ENCODE data around the gene PHLPP1.

PHLPP1 gene

DNA sequence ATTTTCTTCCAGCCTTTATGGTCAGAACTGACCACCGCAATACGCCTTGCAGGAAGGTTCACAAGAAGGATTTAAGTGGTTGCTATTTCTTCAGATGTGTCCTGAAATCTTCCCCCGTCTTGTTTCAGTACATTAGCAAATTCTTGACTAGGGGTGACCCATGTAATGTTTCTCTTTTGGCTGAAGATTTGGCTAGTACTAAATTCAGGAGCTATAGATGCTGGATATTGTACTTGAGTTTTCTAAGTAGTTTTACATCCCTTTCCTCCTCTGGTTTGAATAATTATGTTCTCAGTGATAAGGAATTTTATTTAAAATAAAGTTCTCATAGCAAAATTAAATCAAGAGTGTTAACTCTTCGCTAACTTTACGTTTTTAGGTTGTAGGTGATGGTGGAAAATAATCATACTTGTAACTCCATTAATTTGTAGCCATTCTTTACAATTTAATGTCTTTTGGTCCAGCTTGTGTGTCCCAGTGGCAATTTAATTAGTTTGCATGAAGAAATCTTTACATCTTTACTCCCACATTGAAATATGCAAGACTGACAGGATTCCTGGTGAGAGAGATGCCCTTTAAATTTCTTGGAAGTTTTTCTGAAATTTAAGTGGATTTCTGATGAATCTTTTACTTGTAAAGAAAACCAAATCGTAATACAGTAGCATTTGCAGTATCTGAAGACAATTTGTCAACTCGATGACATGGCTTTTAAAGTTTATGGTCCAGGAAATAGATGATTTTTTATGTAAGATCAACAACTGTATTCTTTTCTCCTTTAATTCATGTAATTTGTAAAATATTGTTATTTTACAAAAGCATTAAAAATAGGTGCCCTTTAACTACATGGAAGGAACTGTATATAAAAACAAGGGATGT, 2.8 kb downstream of the PHLPP1 start:
- H3K27ac ChIP-seq (ENCODE audit: low read length): no peak overlapping the region

DNA sequence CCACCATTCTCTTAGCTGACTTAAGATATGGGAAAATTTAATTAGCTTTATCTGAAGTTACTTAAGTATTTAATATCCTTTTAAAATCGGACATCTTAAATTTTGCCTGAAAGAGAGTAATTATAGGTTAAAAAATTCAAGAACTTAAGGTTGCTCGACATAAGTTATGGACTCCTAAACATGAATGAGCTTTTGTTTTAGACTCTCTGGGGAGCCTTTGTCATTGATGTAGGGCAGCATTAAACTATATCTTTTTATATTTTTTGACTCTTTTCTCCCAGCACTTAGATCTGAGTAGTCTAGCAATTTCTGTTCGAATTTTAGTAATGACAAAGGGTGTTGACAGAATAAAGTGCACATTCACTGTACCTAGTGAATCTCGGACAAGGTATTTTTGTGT, 4.7 kb downstream of the PHLPP1 start:
- H3K4me1 ChIP-seq (ENCODE audit: control insufficient read depth, insufficient read depth, low read length): no peaks in the 10 kb centered on the region
- H3K27ac ChIP-seq (ENCODE audit: low read length): no peak overlapping the region
- H3K9ac ChIP-seq (ENCODE audit: low read length in 2 of 2): no peak overlapping the region

More for the DNA sequence above, 2.8 kb downstream of the PHLPP1 start:
- Histone ChIP-seq H3K4me3 (ENCODE audit: low read length in 2 of 2) (peak overlapping the region; percentile 79 to 86), H3K9me3 (ENCODE audit: control insufficient read depth in 2 of 2, low read length in 2 of 2) (no peaks in the 10 kb centered on the region), H3K9ac (ENCODE audit: low read length in 2 of 2) (peak overlapping the region in 1 of 2 donors; percentile 42), H3K27me3 (ENCODE audit: control insufficient read depth in 1 of 2, insufficient read depth in 2 of 2, low read length in 2 of 2) (no peaks in the 10 kb centered on the region), H3K36me3 (ENCODE audit: control insufficient read depth in 2 of 2, insufficient read depth in 2 of 2, low read length in 2 of 2) (no peaks in the 10 kb centered on the region), H3K4me1 (ENCODE audit: control insufficient read depth, insufficient read depth, low read length) (peaks cover 2% of the 10 kb centered on the region)

DNA sequence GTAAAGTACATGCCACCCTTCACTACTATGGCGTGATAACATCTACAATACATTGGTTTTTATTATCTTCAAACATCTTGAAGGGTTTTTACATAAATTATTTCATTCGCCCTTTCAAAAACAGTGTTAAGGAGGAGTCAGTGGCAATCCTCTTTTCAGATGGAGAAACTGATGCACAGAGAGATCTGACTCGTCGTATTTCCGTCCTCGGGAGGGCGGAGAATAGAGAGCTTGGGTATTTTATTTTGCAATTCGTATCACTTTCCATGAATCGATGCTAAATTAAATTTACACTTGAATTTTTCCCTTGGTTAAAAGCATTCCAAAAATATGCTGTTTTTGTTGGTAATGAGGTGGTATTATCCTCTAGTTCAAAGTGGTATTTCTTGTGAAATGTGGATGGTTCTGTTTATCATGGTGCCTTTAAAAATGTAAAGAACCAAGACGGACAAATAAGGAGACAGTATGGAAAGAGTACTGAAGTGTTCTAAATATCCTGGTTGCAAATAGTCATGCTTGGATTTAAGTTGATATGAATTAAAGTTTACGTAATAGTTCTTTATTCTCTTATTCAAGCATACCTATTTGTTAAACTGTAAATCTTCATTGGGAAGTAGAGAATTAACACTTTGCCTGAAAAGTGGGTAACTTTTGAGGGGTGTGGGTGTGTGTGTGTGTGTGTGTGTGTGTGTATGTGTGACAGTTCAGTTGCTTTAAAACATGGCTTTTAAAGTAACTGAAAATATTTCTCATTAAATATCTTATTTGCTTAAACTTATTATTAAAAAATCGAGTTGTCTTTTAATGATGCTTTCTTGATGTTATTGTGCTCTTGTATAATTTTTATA, 5.6 kb downstream of the PHLPP1 start:
- Histone ChIP-seq H3K27ac (ENCODE audit: low read length) (no peak overlapping the region), H3K9ac (ENCODE audit: low read length in 2 of 2) (no peak overlapping the region), H3K4me3 (ENCODE audit: low read length in 2 of 2) (no peak overlapping the region), H3K4me1 (ENCODE audit: control insufficient read depth, insufficient read depth, low read length) (no peaks in the 10 kb centered on the region), H3K9me3 (ENCODE audit: control insufficient read depth in 2 of 2, low read length in 2 of 2) (no peaks in the 10 kb centered on the region), H3K27me3 (ENCODE audit: control insufficient read depth in 1 of 2, insufficient read depth in 2 of 2, low read length in 2 of 2) (no peaks in the 10 kb centered on the region), H3K36me3 (ENCODE audit: control insufficient read depth in 2 of 2, insufficient read depth in 2 of 2, low read length in 2 of 2) (no peaks in the 10 kb centered on the region)

More for the DNA sequence above, 4.7 kb downstream of the PHLPP1 start:
- H3K36me3 ChIP-seq (ENCODE audit: control insufficient read depth in 2 of 2, insufficient read depth in 2 of 2, low read length in 2 of 2): no peaks in the 10 kb centered on the region
- H3K9me3 ChIP-seq (ENCODE audit: control insufficient read depth in 2 of 2, low read length in 2 of 2): no peaks in the 10 kb centered on the region
- H3K4me3 ChIP-seq (ENCODE audit: low read length in 2 of 2): no peak overlapping the region
- H3K27me3 ChIP-seq (ENCODE audit: control insufficient read depth in 1 of 2, insufficient read depth in 2 of 2, low read length in 2 of 2): no peaks in the 10 kb centered on the region

DNA sequence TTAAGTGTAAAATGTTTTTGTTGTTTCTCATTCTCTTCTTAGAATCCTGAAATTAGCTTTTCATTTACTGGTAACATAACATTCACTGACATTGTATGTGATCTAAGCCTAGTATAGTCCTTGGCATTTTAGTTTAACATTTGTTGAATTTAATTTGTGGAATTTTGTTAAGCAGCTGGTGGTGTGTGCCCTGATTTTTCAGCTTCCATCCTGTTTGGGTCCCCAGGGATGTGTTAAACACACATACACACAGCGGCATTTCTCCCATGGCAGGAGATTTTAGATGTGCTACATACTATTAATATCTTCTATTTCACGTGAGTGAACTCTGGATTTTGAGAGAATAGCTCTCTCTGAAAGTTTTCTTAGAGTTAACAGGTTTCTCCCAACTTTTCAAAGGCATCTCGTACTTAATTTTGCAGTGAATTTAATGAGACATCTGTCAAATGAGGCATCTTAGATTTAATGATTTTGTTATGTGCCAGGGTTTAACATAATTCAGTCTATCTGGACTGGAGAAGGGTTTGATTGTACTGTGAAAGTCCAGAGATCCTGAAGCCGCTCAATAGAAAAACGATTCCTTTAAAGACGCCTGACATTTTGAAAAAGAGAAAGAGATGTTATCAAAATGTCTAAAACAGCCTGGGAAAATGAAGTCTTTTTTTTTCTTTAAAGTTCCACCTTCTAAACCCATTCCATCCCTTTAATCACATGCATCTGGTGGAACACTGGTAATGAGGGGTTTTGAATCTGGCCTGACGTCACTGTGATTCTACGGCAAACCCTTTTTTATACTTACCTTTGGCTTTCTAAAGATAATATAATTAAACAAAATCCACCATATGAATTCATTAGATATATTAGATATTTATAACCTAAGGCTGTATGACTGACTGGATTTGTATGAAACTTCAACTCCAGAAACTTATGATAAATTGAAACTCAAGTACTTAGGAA, 6.8 kb downstream of the PHLPP1 start:
- no peak overlapping the region for H3K9ac ChIP-seq (ENCODE audit: low read length in 2 of 2)

DNA sequence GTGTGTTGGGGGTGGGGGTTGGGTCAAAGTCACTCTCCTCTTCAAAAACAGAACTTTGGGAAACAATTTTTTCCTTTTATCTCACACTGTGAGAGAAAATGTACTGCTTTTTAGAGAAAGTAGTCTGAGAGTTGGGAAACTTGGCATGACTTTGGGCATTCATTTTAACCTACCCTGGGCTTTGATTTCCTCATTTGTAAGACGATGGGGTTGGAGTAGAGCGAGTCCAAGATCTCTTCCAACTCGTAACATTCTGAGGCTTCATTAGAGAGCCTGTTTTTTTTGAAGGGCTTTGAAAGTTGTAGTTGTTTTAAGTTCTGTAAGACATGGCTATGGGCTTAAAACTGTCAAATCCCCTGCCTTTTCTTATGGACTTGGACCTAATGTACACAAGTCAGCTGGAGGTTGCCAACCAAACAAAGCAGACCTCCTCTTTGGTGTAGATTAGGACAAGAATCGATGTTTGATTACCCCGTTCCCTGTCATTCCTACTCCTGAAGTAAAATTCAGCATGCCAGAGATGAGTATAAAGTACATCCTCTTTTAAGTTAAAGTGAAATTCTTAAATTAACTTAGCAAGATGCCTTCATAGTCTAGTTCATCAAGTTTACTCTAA, 8.4 kb downstream of the PHLPP1 start:
- H3K9ac ChIP-seq (ENCODE audit: low read length in 2 of 2): no peak overlapping the region
- H3K36me3 ChIP-seq (ENCODE audit: control insufficient read depth in 2 of 2, insufficient read depth in 2 of 2, low read length in 2 of 2): no peaks in the 10 kb centered on the region
- H3K4me1 ChIP-seq (ENCODE audit: control insufficient read depth, insufficient read depth, low read length): no peaks in the 10 kb centered on the region
- no peak overlapping the region for H3K27ac ChIP-seq (ENCODE audit: low read length)
- H3K4me3 ChIP-seq (ENCODE audit: low read length in 2 of 2): no peak overlapping the region
- no peaks in the 10 kb centered on the region for H3K27me3 ChIP-seq (ENCODE audit: control insufficient read depth in 1 of 2, insufficient read depth in 2 of 2, low read length in 2 of 2)
- no peaks in the 10 kb centered on the region for H3K9me3 ChIP-seq (ENCODE audit: control insufficient read depth in 2 of 2, low read length in 2 of 2)

More for the DNA sequence above, 6.8 kb downstream of the PHLPP1 start:
- H3K4me3 ChIP-seq (ENCODE audit: low read length in 2 of 2): no peak overlapping the region
- no peaks in the 10 kb centered on the region for H3K9me3 ChIP-seq (ENCODE audit: control insufficient read depth in 2 of 2, low read length in 2 of 2)
- H3K27me3 ChIP-seq (ENCODE audit: control insufficient read depth in 1 of 2, insufficient read depth in 2 of 2, low read length in 2 of 2): no peaks in the 10 kb centered on the region
- no peaks in the 10 kb centered on the region for H3K36me3 ChIP-seq (ENCODE audit: control insufficient read depth in 2 of 2, insufficient read depth in 2 of 2, low read length in 2 of 2)
- no peaks in the 10 kb centered on the region for H3K4me1 ChIP-seq (ENCODE audit: control insufficient read depth, insufficient read depth, low read length)
- H3K27ac ChIP-seq (ENCODE audit: low read length): no peak overlapping the region

DNA sequence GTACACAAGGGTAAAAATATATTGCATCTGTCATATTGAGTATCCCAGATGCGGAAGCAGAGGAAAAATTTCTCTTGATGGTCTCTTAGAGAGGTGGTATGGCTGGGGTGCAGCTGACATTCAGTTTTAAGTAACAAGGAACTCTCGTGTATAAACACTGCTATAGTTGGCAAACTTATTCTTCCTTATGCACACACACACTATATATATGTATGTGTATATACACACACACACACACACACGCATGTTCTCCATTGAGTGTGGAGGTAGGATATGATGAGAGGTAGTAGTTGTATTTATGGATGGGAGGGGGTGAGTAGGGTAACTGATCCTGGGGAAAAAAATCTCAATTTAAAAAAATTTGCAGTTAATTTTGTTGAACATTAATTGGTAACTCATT, 10.6 kb downstream of the PHLPP1 start:
- Histone ChIP-seq H3K9ac (ENCODE audit: low read length in 2 of 2) (no peak overlapping the region), H3K4me1 (ENCODE audit: control insufficient read depth, insufficient read depth, low read length) (no peaks in the 10 kb centered on the region), H3K36me3 (ENCODE audit: control insufficient read depth in 2 of 2, insufficient read depth in 2 of 2, low read length in 2 of 2) (no peaks in the 10 kb centered on the region), H3K27ac (ENCODE audit: low read length) (no peak overlapping the region), H3K27me3 (ENCODE audit: control insufficient read depth in 1 of 2, insufficient read depth in 2 of 2, low read length in 2 of 2) (no peaks in the 10 kb centered on the region), H3K4me3 (ENCODE audit: low read length in 2 of 2) (no peak overlapping the region), H3K9me3 (ENCODE audit: control insufficient read depth in 2 of 2, low read length in 2 of 2) (no peaks in the 10 kb centered on the region)

DNA sequence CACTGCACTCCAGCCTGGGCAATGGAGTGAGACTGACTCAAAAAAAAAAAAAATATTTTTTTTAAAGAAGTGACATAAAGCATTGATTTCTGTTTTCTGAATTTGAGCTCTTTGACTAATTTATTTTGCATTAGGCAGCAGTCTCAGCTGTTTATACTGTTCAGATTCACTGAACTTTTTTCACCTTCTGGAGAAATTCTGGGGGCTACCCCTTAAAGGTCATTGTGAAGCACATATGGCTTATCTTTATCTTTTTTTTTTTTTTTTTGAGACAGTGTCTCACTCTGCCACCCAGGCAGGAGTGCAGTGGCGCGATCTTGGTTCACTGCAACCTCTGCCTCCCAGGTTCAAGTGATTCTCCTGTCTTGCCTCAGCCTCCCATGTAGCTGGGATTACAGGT, 12.9 kb downstream of the PHLPP1 start:
- no peak overlapping the region for H3K27ac ChIP-seq (ENCODE audit: low read length)
- no peak overlapping the region for H3K9ac ChIP-seq (ENCODE audit: low read length in 2 of 2)
- H3K9me3 ChIP-seq (ENCODE audit: control insufficient read depth in 2 of 2, low read length in 2 of 2): no peaks in the 10 kb centered on the region
- no peaks in the 10 kb centered on the region for H3K4me1 ChIP-seq (ENCODE audit: control insufficient read depth, insufficient read depth, low read length)
- no peaks in the 10 kb centered on the region for H3K27me3 ChIP-seq (ENCODE audit: control insufficient read depth in 1 of 2, insufficient read depth in 2 of 2, low read length in 2 of 2)
- H3K4me3 ChIP-seq (ENCODE audit: low read length in 2 of 2): no peak overlapping the region
- H3K36me3 ChIP-seq (ENCODE audit: control insufficient read depth in 2 of 2, insufficient read depth in 2 of 2, low read length in 2 of 2): no peaks in the 10 kb centered on the region

DNA sequence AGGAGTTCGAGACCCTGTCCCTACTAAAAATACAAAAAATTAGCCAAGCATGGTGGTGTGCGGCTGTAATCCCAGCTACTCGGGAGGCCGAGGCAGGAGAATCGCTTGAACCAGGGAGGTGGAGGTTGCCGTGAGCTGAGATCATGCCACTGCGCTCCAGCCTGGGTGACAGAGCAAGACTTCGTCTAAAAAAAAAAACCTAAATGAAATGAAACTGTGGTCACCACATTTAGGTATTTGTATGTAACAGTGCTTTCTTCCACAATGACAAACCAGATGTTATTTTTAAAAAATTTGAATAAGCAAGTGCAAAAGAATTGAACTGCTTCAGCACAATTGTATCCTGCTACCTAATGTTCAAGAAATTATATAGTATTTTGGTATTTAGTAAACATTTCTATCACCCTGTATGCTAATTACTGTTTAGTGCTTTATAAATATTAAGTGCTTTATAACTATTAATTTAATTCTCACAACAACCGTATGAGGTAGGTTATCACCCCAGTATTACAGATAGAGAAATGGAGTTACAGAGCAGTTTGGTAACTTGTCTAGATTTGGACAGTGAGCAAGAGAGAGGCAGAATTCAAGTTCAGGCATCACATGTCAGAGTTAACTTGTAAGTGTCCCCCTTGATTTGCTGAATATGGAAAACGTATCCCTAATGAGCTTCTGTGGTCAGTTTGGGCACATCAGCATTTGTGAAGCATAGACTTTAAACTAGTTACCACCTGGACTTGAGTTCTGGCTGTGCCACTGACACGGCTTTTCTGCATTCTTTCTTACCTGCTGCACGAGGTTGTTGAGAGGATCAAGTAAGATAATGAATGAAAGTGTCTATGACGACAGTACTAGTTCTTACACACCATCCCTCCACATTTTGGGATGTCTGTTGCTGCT, 14.4 kb downstream of the PHLPP1 start:
- no peak overlapping the region for H3K4me3 ChIP-seq (ENCODE audit: low read length in 2 of 2)
- H3K27ac ChIP-seq (ENCODE audit: low read length): no peak overlapping the region
- H3K27me3 ChIP-seq (ENCODE audit: control insufficient read depth in 1 of 2, insufficient read depth in 2 of 2, low read length in 2 of 2): no peaks in the 10 kb centered on the region
- H3K9me3 ChIP-seq (ENCODE audit: control insufficient read depth in 2 of 2, low read length in 2 of 2): no peaks in the 10 kb centered on the region
- H3K4me1 ChIP-seq (ENCODE audit: control insufficient read depth, insufficient read depth, low read length): no peaks in the 10 kb centered on the region
- no peaks in the 10 kb centered on the region for H3K36me3 ChIP-seq (ENCODE audit: control insufficient read depth in 2 of 2, insufficient read depth in 2 of 2, low read length in 2 of 2)
- H3K9ac ChIP-seq (ENCODE audit: low read length in 2 of 2): no peak overlapping the region

DNA sequence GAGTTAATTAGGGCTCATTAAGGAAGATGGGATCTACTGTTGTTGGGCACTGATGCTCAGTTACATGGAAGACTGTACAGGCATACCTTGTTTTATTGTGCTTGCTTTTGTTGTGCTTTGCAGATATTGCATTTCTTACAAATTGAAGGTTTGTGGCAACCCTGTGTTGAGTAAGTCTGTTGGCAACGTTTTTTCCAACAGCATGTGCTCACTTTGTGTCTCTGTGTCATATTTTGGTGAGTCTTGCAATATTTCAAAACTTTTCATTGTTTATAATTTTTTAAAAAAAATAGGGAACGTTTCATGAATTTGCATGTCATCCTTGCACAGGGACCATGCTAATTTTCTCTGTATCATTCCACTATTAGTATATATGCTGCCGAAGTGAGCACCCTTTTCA, 15.6 kb downstream of the PHLPP1 start:
- no peaks in the 10 kb centered on the region for H3K9me3 ChIP-seq (ENCODE audit: control insufficient read depth in 2 of 2, low read length in 2 of 2)
- no peak overlapping the region for H3K27ac ChIP-seq (ENCODE audit: low read length)
- H3K36me3 ChIP-seq (ENCODE audit: control insufficient read depth in 2 of 2, insufficient read depth in 2 of 2, low read length in 2 of 2): no peaks in the 10 kb centered on the region
- H3K27me3 ChIP-seq (ENCODE audit: control insufficient read depth in 1 of 2, insufficient read depth in 2 of 2, low read length in 2 of 2): no peaks in the 10 kb centered on the region
- no peaks in the 10 kb centered on the region for H3K4me1 ChIP-seq (ENCODE audit: control insufficient read depth, insufficient read depth, low read length)
- no peak overlapping the region for H3K4me3 ChIP-seq (ENCODE audit: low read length in 2 of 2)
- no peak overlapping the region for H3K9ac ChIP-seq (ENCODE audit: low read length in 2 of 2)
